GM12878 (cell line): ENCODE measurements around the gene LPAR3. TPM values are rescaled to one million over a fixed set of nuclear protein-coding genes. Genes with fewer than 3 reads are reported as not detected.

Experiments
- ATAC-seq: fragments of 200-7000 bp; cut with Tn5 transposase; 3 replicates; pipeline ENCODE4 v1.9.1; 2020; ENCODE audit warnings: mild to moderate bottlenecking, moderate library complexity
- BruUV-seq: library from RNA; stranded (reverse); fragments of 400-500 nt; replicated peaks from 2 replicates; lab custom pipeline; 2021; lab: Mats Ljungman, UMichigan
- CTCF ChIA-PET: fragments of 300-600 bp; sonication (Branson Sonifier 250); formaldehyde crosslinking; extraction: SDS; loops from one replicate; lab custom pipeline; 2021; ENCODE audit warnings: inconsistent platforms; lab: Yijun Ruan, JAX
- POLR2A ChIA-PET: fragments of 350-600 bp; formaldehyde crosslinking; extraction: SDS; loops from one replicate; lab custom pipeline; 2021; ENCODE audit warnings: inconsistent platforms; lab: Charles Lee
- RAD21 ChIA-PET: fragments of 300-600 bp; sonication (Branson Sonifier 250); formaldehyde crosslinking; loops from one replicate; lab custom pipeline; 2023; ENCODE audit warnings: antibody characterized with exemption; ENCODE audit not compliant: unreplicated experiment; lab: Charles Lee
- SMC1A ChIA-PET: fragments of 300-600 bp; sonication (Branson Sonifier 250); formaldehyde crosslinking; loops from one replicate; lab custom pipeline; 2023; ENCODE audit not compliant: unreplicated experiment, uncharacterized antibody; lab: Charles Lee
- DNase-seq: peaks from one replicate; pipeline ENCODE4 v3.0.0-alpha.2; 2011; ENCODE audit warnings: low read depth, low spot score
- FAIRE-seq: peaks from 3 replicates; lab custom pipeline; 2011; peaks lifted over from hg19 to GRCh38; lab: Jason Lieb, UNC
- H2AFZ ChIP-seq: 2 replicates; pipeline ENCODE4 v1.6.0; 2011; ENCODE audit warnings: low read depth, low read length, control low read depth; ENCODE audit not compliant: control insufficient read depth
- H3K27ac ChIP-seq: 2 replicates; pipeline ENCODE4 v1.5.1; 2011; ENCODE audit warnings: control low read depth; ENCODE audit not compliant: control insufficient read depth, insufficient read depth
- H3K27me3 ChIP-seq, 2 experiments: replicated peaks in 1 of 2; 2 replicates each; pipeline versions ENCODE4 v1.6.0 to v1.6.1; 2011; ENCODE audit warnings: low read length in 1 of 2; ENCODE audit not compliant: control insufficient read depth in 2 of 2, insufficient read depth in 2 of 2
- H3K36me3 ChIP-seq, 2 experiments: 2 replicates each; pipeline ENCODE4 v1.5.1; 2011; ENCODE audit warnings: low read length in 1 of 2; ENCODE audit not compliant: control insufficient read depth in 2 of 2, insufficient read depth in 2 of 2
- H3K4me1 ChIP-seq: 2 replicates; pipeline ENCODE4 v1.6.1; 2011; ENCODE audit warnings: mild to moderate bottlenecking, low read length, moderate library complexity, mixed read lengths; ENCODE audit not compliant: control insufficient read depth, insufficient read depth
- H3K4me2 ChIP-seq: 2 replicates; pipeline ENCODE4 v1.6.0; 2011; ENCODE audit warnings: control low read depth; ENCODE audit not compliant: control insufficient read depth, insufficient read depth
- H3K4me3 ChIP-seq: fragments of 200-600 bp; sonication (generic); 2 replicates; pipeline ENCODE4 v1.5.1; 2016
- H3K79me2 ChIP-seq: 2 replicates; pipeline ENCODE4 v1.6.0; 2011; ENCODE audit warnings: low read length; ENCODE audit not compliant: control insufficient read depth, insufficient read depth
- H3K9ac ChIP-seq: 2 replicates; pipeline ENCODE4 v1.8.0; 2011; ENCODE audit warnings: low read length, control low read depth, mixed read lengths; ENCODE audit not compliant: control insufficient read depth, insufficient read depth
- H3K9me3 ChIP-seq: replicated peaks from 3 replicates; pipeline ENCODE4 v1.5.1; 2011; ENCODE audit warnings: mild to moderate bottlenecking, low read length; ENCODE audit not compliant: control insufficient read depth, insufficient read depth
- H4K20me1 ChIP-seq: 2 replicates; pipeline ENCODE4 v1.6.0; 2011; ENCODE audit not compliant: control insufficient read depth, insufficient read depth
- BCL3 ChIP-seq: IDR thresholded peaks from 2 replicates; pipeline ENCODE4 v1.6.1; 2011; ENCODE audit warnings: borderline replicate concordance, low read depth, mild to moderate bottlenecking, moderate library complexity, low read length; ENCODE audit not compliant: insufficient read depth, poor library complexity, severe bottlenecking
- EED ChIP-seq: sonication (generic); IDR thresholded peaks from 2 replicates; pipeline ENCODE4 v1.6.1; 2016; ENCODE audit warnings: antibody characterized with exemption, low read depth
- ELK1 ChIP-seq: IDR thresholded peaks from 2 replicates; pipeline ENCODE4 v1.6.1; 2012; ENCODE audit warnings: low read depth, low read length, improper control_type of control experiment
- EP300 ChIP-seq, 2 experiments: fragments of 150-350 bp in 1 of 2; IDR thresholded peaks; 2 replicates each; pipeline ENCODE4 v1.6.1; 2011 to 2012; ENCODE audit warnings: low read depth in 2 of 2, low read length in 2 of 2, borderline replicate concordance in 1 of 2, improper control_type of control experiment in 1 of 2, inconsistent platforms in 1 of 2; ENCODE audit not compliant: control insufficient read depth in 1 of 2
- ESRRA ChIP-seq: IDR thresholded peaks from 2 replicates; pipeline ENCODE4 v1.6.1; 2012; ENCODE audit warnings: mild to moderate bottlenecking, low read length, improper control_type of control experiment
- HSF1 ChIP-seq: fragments of 150-350 bp; IDR thresholded peaks from 2 replicates; pipeline ENCODE4 v1.6.1; 2014; ENCODE audit warnings: mild to moderate bottlenecking, low read depth, low read length
- IRF5 ChIP-seq: fragments of 450-650 bp; IDR thresholded peaks from 2 replicates; pipeline ENCODE4 v1.6.1; 2017; ENCODE audit warnings: borderline replicate concordance
- RAD21 ChIP-seq: IDR thresholded peaks from 2 replicates; pipeline ENCODE4 v1.6.1; 2011; ENCODE audit warnings: mild to moderate bottlenecking, low read depth, low read length, moderate library complexity; ENCODE audit not compliant: insufficient read depth
- SMAD1 ChIP-seq: fragments of 450-650 bp; IDR thresholded peaks from 2 replicates; pipeline ENCODE4 v1.6.1; 2018; ENCODE audit warnings: mild to moderate bottlenecking, low read depth; ENCODE audit not compliant: partially characterized antibody
- SREBF1 ChIP-seq: IDR thresholded peaks from 2 replicates; pipeline ENCODE4 v1.6.1; 2012; ENCODE audit warnings: mild to moderate bottlenecking, low read length
- SREBF2 ChIP-seq: IDR thresholded peaks from 2 replicates; pipeline ENCODE4 v1.6.1; 2012; ENCODE audit warnings: mild to moderate bottlenecking, low read length
- TBL1XR1 ChIP-seq: IDR thresholded peaks from 2 replicates; pipeline ENCODE4 v1.6.1; 2012; ENCODE audit warnings: low read depth, low read length, improper control_type of control experiment
- ZBED1 ChIP-seq: IDR thresholded peaks from 2 replicates; pipeline ENCODE4 v1.6.1; 2016; ENCODE audit warnings: borderline replicate concordance
- ZBTB33 ChIP-seq: fragments of 450-650 bp; IDR thresholded peaks from 2 replicates; pipeline ENCODE4 v1.6.1; 2017; ENCODE audit warnings: mild to moderate bottlenecking
- WGBS: methylation state at CpG from one replicate; pipeline ENCODE4 v1.1.6; 2016; ENCODE audit warnings: low lambda C conversion rate; ENCODE audit not compliant: insufficient replicate concordance, insufficient coverage; ENCODE audit errors: missing lambda C conversion rate; 5-methylcytosine and 5-hydroxymethylcytosine counted together
- in situ Hi-C: fragments of 300-500 bp; cut with MboI; formaldehyde crosslinking; loops from 9 replicates; pipeline ENCODE4 v1.14.3; 2018; ENCODE audit warnings: mixed read lengths
- intact Hi-C: fragments of 100-400 bp; cut with micrococcal nuclease; formaldehyde crosslinking; loops from one replicate; pipeline ENCODE4 v1.14.2; 2022; ENCODE audit not compliant: unreplicated experiment
- polyA plus RNA-seq, 11 experiments: library from polyadenylated mRNA; depleted of rRNA in 4 of 11; unstranded in 6 of 11; stranded (reverse) in 5 of 11; fragments of >200 nt; fragmentation: Nextera tagmentation in 4 of 11; fragmentation: Illumina TruSeq in 1 of 11; extraction: Ambion mirVana in 4 of 11; extraction: Trizol in 1 of 11; gene quantifications; 1 replicate in 1 of 11; 2 replicates in 10 of 11; pipeline versions ENCODE4 v1.2.1 to v1.2.3, GENCODE V29; 2011 to 2016; ENCODE audit warnings: inconsistent platforms in 2 of 11, missing spikeins in 2 of 11, low read depth in 1 of 11
- total RNA-seq, 4 experiments: library from RNA; depleted of rRNA in 3 of 4; stranded (reverse); fragments of >200 nt in 3 of 4; fragmentation: Illumina TruSeq in 1 of 4; extraction: Trizol in 1 of 4; gene quantifications; 2 replicates each; pipeline versions ENCODE4 v1.2.1 to v1.2.3, GENCODE V29; 2013 to 2021

LPAR3 gene
- total and polyA plus RNA-seq, 10 of the 15 experiments (the other 5 are each of a cell fraction or from before 2014, with no cell fraction given) = 0.03 to 0.31 (median 0.09) TPM; not detected in 3

GRCh38 chr1:84845357-84845756 is 47.6 kb downstream of the LPAR3 start:
- H4K20me1 ChIP-seq = no peaks in the 10 kb centered on the region
- in situ Hi-C loops = no loop called here
- H3K79me2 ChIP-seq = no peaks in the 10 kb centered on the region
- DNase-seq (no peak), FAIRE-seq (no peak), ATAC-seq (no peak)
- intact Hi-C loops = no loop called here
- H3K9me3 ChIP-seq = no peaks in the 10 kb centered on the region
- 45% methylated on average over 2 of the region's 2 CpGs for WGBS
- no peak overlapping the region for H2AFZ ChIP-seq
- no peak overlapping the region for H3K4me2 ChIP-seq
- H3K4me1 ChIP-seq = no peaks in the 10 kb centered on the region
- no peaks in the 10 kb centered on the region for H3K27me3 ChIP-seq
- POLR2A ChIA-PET = interaction anchor here (1.1 kb wide), 1 partner anchor 15 kb away, joined by 3 read pairs; no protein-coding TSS in a partner anchor
- no TSS peak for BruUV-seq
- SMC1A ChIA-PET = no interaction called here
- TF ChIP-seq ESRRA (no peak), SREBF2 (no peak), EP300 (IDR thresholded peaks at IDR 0.05; ENCODE audit: borderline replicate concordance in 1 of 2, control insufficient read depth in 1 of 2, low read depth in 2 of 2, low read length in 2 of 2) (no peak), SMAD1 (no peak), RAD21 (no peak), ZBED1 (no peak), ZBTB33 (no peak), IRF5 (no peak), ELK1 (no peak), SREBF1 (no peak), TBL1XR1 (no peak), EED (no peak), BCL3 (no peak), HSF1 (no peak)
- H3K36me3 ChIP-seq = no peaks in the 10 kb centered on the region
- CTCF ChIA-PET = no interaction called here
- RAD21 ChIA-PET = no interaction called here
- no peak overlapping the region for H3K27ac ChIP-seq
- no peak overlapping the region for H3K4me3 ChIP-seq
- H3K9ac ChIP-seq = no peak overlapping the region
